Measurements from ENCODE around the gene MYH3. TPM values are rescaled to one million over a fixed set of nuclear protein-coding genes. Genes with fewer than 3 reads are reported as not detected.

Gene MYH3
- total RNA-seq, 1 donor from 2014 or later = 0.32 TPM

GRCh38 chr17:10649602-10650001 lies 7.5 kb downstream of the MYH3 start:
- no peaks in the 10 kb centered on the region for H3K27me3 ChIP-seq
- no peak overlapping the region for H3K27ac ChIP-seq

GRCh38 chr17:10648956-10649355 lies 8.2 kb downstream of the MYH3 start:
- Histone ChIP-seq H3K27me3 (no peaks in the 10 kb centered on the region), H3K4me3 (no peak overlapping the region), H3K36me3 (peaks cover 0 to 14% of the 10 kb centered on the region in 2 donors), H3K27ac (no peak overlapping the region), H3K4me1 (no peaks in the 10 kb centered on the region), H3K9me3 (no peaks in the 10 kb centered on the region)
- no peak for TF ChIP-seq CTCF (IDR thresholded peaks at IDR 0.05)
- DNase-seq (ENCODE audit: low spot score in 2 of 2) = no peak
- intact Hi-C loops (cut with DNase I) = loop anchor here (5.0 kb wide), 1 partner anchor 48 kb away; the partner anchor contains the start of genes ADPRM and SCO1

More at GRCh38 chr17:10649602-10650001, 7.5 kb downstream of the MYH3 start:
- no peaks in the 10 kb centered on the region for H3K9me3 ChIP-seq
- intact Hi-C loops (cut with DNase I) = loop anchor here (5.0 kb wide), 1 partner anchor 48 kb away; the partner anchor contains the start of genes ADPRM and SCO1
- TF ChIP-seq CTCF (IDR thresholded peaks at IDR 0.05) = no peak
- no peak for DNase-seq (ENCODE audit: low spot score in 2 of 2)
- no peak overlapping the region for H3K4me3 ChIP-seq
- H3K36me3 ChIP-seq = peaks cover 0 to 13% of the 10 kb centered on the region in 2 donors
- no peaks in the 10 kb centered on the region for H3K4me1 ChIP-seq

DNA sequence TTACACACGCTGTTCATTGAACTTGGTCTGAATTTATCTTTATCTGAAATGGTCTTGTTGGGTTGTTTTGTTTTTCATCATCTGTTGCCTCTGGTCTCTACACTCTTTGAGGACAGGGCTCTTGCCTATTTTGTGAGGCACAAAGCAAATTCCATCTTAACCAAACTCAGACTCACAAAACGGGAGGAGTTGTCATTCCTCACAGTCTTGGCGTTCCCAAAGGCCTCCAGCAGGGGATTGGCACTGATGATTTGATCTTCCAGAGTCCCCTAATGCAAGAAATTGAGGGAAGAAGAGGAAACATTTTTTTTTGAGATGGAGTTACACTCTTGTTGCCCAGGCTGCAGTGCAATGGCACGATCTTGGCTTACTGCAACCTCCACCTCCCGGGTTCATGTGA lies 8.7 kb downstream of the MYH3 start:
- no peak for DNase-seq (ENCODE audit: low spot score in 2 of 2)
- no peaks in the 10 kb centered on the region for H3K27me3 ChIP-seq
- no peak overlapping the region for H3K4me3 ChIP-seq
- intact Hi-C loops (cut with DNase I) = loop anchor here (5.0 kb wide), 1 partner anchor 49 kb away; the partner anchor contains the start of genes ADPRM and SCO1
- no peak for TF ChIP-seq CTCF (IDR thresholded peaks at IDR 0.05)
- no peaks in the 10 kb centered on the region for H3K9me3 ChIP-seq
- no peaks in the 10 kb centered on the region for H3K4me1 ChIP-seq
- H3K27ac ChIP-seq = no peak overlapping the region
- H3K36me3 ChIP-seq = peaks cover 0 to 14% of the 10 kb centered on the region in 2 donors

DNA sequence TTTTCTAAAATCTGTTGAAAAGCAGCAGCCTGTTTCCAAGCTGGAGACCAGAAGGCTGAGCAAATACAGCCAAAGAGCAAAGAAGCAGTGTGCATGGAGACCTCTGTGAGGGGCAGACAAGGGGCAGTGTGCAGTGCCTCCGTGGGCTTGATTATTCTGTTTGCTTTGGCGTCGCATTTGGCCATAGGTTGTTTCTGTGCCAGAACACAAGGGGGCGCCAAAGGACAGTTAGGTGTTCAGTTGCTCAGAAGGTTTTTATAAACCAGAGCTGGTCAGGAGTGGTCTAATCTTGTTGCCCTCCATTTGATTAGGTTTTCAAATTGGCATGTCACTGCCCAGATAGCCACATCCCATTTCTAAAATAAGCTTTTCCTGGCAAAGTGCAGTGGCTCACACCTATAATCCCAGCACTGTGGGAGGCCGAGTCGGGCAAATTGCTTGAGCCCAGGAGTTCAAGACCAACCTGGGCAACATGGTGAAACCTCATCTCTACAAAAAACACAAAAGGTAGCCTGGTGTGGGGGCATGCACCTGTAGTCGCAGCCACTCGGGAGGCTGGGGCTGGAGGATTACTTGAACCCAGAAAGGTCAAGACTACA lies 10.6 kb downstream of the MYH3 start:
- Histone ChIP-seq H3K27ac (no peak overlapping the region), H3K4me3 (no peak overlapping the region), H3K9me3 (no peaks in the 10 kb centered on the region), H3K4me1 (no peaks in the 10 kb centered on the region), H3K36me3 (peaks cover 0 to 28% of the 10 kb centered on the region in 2 donors), H3K27me3 (no peaks in the 10 kb centered on the region)
- peak; percentile 66 to 86 (median 84) for TF ChIP-seq CTCF (IDR thresholded peaks at IDR 0.05)
- peak in 1 of 2 donors; percentile 80 for DNase-seq (ENCODE audit: low spot score in 2 of 2)
- intact Hi-C loops (cut with DNase I) = loop anchor here (1.0 to 5.0 kb wide), 3 partner anchors 36 to 199 kb away; partner anchors contain the start of genes ADPRM and SCO1

- Histone ChIP-seq H3K27me3 (no peaks in the 10 kb centered on the region), H3K9me3 (no peaks in the 10 kb centered on the region), H3K27ac (no peak overlapping the region), H3K36me3 (peaks cover 10 to 62% of the 10 kb centered on the region in 2 donors), H3K4me1 (no peaks in the 10 kb centered on the region), H3K4me3 (no peak overlapping the region)
- TF ChIP-seq CTCF (IDR thresholded peaks at IDR 0.05) = no peak
- intact Hi-C loops (cut with DNase I) = no loop called here
- no peak for DNase-seq (ENCODE audit: low spot score in 2 of 2)
These were observed 16.6 kb downstream of the MYH3 start for GRCh38 chr17:10640475-10640874.

Data from ascending aorta (tissue), 2 donors.